ENCODE measurements around the gene PRPF8.
A peak's percentile ranks its signal among the peaks of the same experiment; 100 is the strongest.
"Not testable (repeated sequence)": the region's sequence is repeated elsewhere in the genome, so short reads cannot be mapped to it uniquely, and the experiment has no call there.

The PRPF8 gene

GRCh38 chr17:1710807-1711553, 26.3 kb upstream of the PRPF8 start:
- TF ChIP-seq CTCF (IDR thresholded peaks at IDR 0.05; ENCODE audit: low read depth, low read length), result no peak
- peak overlapping the region; percentile 74 for H3K4me3 ChIP-seq (ENCODE audit: low read depth, low read length)

GRCh38 chr17:1709971-1710806, 25.5 kb upstream of the PRPF8 start, which contains the start of gene TLCD2:
TLCD2 (minus strand) TSS chr17:1710377; CDS start chr17:1710242, 135 bp downstream.
- no peak for TF ChIP-seq CTCF (IDR thresholded peaks at IDR 0.05; ENCODE audit: low read depth, low read length)
- peak within 1 kb of the TSS; percentile 74 for H3K4me3 ChIP-seq (ENCODE audit: low read depth, low read length)

- TF ChIP-seq CTCF (IDR thresholded peaks at IDR 0.05; ENCODE audit: low read depth, low read length), result no peak
- peak overlapping the region; percentile 74 for H3K4me3 ChIP-seq (ENCODE audit: low read depth, low read length)
Observed at GRCh38 chr17:1709403-1709951, 24.8 kb upstream of the PRPF8 start.

GRCh38 chr17:1708791-1709346, 24.2 kb upstream of the PRPF8 start:
- not testable (repeated sequence) for H3K4me3 ChIP-seq (ENCODE audit: low read depth, low read length)

GRCh38 chr17:1707107-1707506, 22.4 kb upstream of the PRPF8 start:
- no peak for TF ChIP-seq CTCF (IDR thresholded peaks at IDR 0.05; ENCODE audit: low read depth, low read length)
- no peak overlapping the region for H3K4me3 ChIP-seq (ENCODE audit: low read depth, low read length)

- H3K4me3 ChIP-seq (ENCODE audit: low read depth, low read length), result no peak overlapping the region
- no peak for TF ChIP-seq CTCF (IDR thresholded peaks at IDR 0.05; ENCODE audit: low read depth, low read length)
Observed at GRCh38 chr17:1705004-1705403, 20.3 kb upstream of the PRPF8 start.

GRCh38 chr17:1703063-1703462, 18.4 kb upstream of the PRPF8 start:
- TF ChIP-seq CTCF (IDR thresholded peaks at IDR 0.05; ENCODE audit: low read depth, low read length), result no peak
- no peak overlapping the region for H3K4me3 ChIP-seq (ENCODE audit: low read depth, low read length)

GRCh38 chr17:1699891-1700290, 15.2 kb upstream of the PRPF8 start:
- not testable (repeated sequence) for H3K4me3 ChIP-seq (ENCODE audit: low read depth, low read length)
